Neutrophil (primary cell): ENCODE data around the gene TBC1D14.

Source experiments
- H3K27ac ChIP-seq: fragments of 200-600 bp; sonication (generic); 2 replicates; pipeline ENCODE4 v1.5.1; 2016; ENCODE audit warnings: mild to moderate bottlenecking, moderate library complexity
- H3K27me3 ChIP-seq: fragments of 200-600 bp; sonication (generic); 2 replicates; pipeline ENCODE4 v1.6.0; 2016; ENCODE audit warnings: mild to moderate bottlenecking
- H3K36me3 ChIP-seq: fragments of 200-600 bp; sonication (generic); 2 replicates; pipeline ENCODE4 v1.5.1; 2017
- H3K4me1 ChIP-seq, 2 experiments: fragments of 200-600 bp in 1 of 2; sonication (generic) in 1 of 2; 1 replicate in 1 of 2; 2 replicates in 1 of 2; pipeline versions ENCODE4 v1.5.1 to v1.6.1; 2013 to 2016; ENCODE audit warnings: low read depth in 1 of 2, low read length in 1 of 2, mild to moderate bottlenecking in 1 of 2, moderate library complexity in 1 of 2; ENCODE audit not compliant: control insufficient read depth in 1 of 2, insufficient read depth in 1 of 2
- H3K4me3 ChIP-seq, 2 experiments: fragments of 200-600 bp in 1 of 2; sonication (generic) in 1 of 2; 1 replicate in 1 of 2; 2 replicates in 1 of 2; pipeline ENCODE4 v1.5.1; 2013 to 2016; ENCODE audit warnings: low read depth in 1 of 2, low read length in 1 of 2, mild to moderate bottlenecking in 1 of 2, moderate library complexity in 1 of 2
- H3K9me3 ChIP-seq: fragments of 200-600 bp; sonication (generic); 2 replicates; pipeline ENCODE4 v1.5.1; 2016
- CTCF ChIP-seq: fragments of 200-600 bp; sonication (generic); IDR thresholded peaks from 2 replicates; pipeline ENCODE4 v1.5.1; 2016; ENCODE audit warnings: antibody characterized with exemption

TBC1D14 gene

DNA sequence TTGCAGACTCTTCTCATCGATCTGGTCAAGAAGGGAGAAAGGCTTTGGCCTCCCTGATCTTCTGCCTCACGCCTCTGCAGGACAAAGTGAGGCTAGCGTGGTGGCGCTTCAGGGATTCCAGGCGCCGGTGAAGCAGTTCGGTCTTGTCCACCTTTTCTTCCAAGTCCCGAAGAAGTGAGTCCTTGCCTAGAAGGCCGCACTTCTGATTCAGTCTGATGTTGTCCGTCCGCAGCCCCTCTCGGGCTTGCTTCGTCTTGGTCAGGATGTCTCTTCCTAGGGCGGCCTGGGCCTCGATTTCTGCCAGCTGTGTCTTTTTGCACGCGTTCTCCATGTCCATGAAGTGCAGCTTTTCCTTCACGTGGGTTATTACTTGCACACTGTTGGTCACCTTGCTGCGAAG, 131.6 kb downstream of the TBC1D14 start:
- no peaks in the 10 kb centered on the region for H3K9me3 ChIP-seq
- peaks cover 12% of the 10 kb centered on the region for H3K27me3 ChIP-seq
- TF ChIP-seq CTCF, result no peak
- H3K4me1 ChIP-seq, result peaks cover 41 to 44% of the 10 kb centered on the region in 2 experiments
- H3K27ac ChIP-seq, result peak overlapping the region; percentile 90
- peaks cover 7% of the 10 kb centered on the region for H3K36me3 ChIP-seq
- peak overlapping the region; percentile 76 to 85 for H3K4me3 ChIP-seq

GRCh38 chr4:7041801-7042502, 132.3 kb downstream of the TBC1D14 start:
- H3K27me3 ChIP-seq, result peaks cover 5% of the 10 kb centered on the region
- H3K36me3 ChIP-seq, result peaks cover 7% of the 10 kb centered on the region
- H3K4me1 ChIP-seq, result peaks cover 46 to 51% of the 10 kb centered on the region in 2 experiments
- TF ChIP-seq CTCF, result no peak
- H3K4me3 ChIP-seq, result peak overlapping the region; percentile 76 to 85
- peak overlapping the region; percentile 90 for H3K27ac ChIP-seq
- H3K9me3 ChIP-seq, result no peaks in the 10 kb centered on the region

DNA sequence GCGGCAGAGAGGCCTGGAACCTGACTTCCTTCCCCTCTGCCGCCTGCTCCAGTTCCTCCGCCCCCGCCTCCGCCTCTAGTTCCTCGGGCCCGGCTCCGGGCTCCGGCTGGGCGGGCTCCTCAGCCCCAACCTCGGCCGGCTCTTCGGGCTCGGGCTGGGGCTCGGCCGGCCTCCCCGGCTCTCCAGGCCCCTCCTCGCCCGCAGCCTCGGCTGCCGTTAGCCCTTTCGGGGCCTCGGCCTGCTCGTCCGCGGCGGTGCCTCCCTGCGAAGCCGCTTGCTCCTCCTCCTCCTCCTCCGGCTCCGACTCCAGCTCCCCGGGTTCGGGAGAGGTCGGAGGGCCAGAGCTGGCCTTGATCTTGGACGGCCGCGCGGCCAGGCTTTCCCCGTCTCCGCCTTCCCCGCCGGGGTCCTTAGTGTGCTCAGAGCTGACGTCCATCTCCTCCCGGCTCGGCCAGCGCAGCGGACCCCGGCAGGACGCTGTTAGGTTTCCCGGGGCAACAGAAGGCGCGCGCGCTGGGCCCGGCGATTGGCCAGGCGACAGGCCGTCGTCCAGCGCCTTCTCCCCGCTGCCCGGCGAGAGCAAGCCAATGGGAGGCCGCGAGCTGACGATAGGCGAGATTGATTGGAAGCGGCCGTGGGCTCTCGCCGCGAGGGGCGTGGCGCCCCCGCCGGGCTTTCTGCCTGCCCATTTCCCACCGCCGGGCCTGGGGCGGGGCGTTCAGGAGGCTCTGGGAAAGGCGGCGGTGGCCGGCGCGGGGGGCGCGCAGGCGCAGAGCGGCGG, 133.1 kb downstream of the TBC1D14 start:
- peak; percentile 80 for TF ChIP-seq CTCF
- peak overlapping the region; percentile 76 to 85 for H3K4me3 ChIP-seq
- peak overlapping the region; percentile 90 for H3K27ac ChIP-seq
- H3K4me1 ChIP-seq, result peaks cover 46 to 56% of the 10 kb centered on the region in 2 experiments
- no peaks in the 10 kb centered on the region for H3K9me3 ChIP-seq
- no peaks in the 10 kb centered on the region for H3K27me3 ChIP-seq
- H3K36me3 ChIP-seq, result peaks cover 11% of the 10 kb centered on the region

DNA sequence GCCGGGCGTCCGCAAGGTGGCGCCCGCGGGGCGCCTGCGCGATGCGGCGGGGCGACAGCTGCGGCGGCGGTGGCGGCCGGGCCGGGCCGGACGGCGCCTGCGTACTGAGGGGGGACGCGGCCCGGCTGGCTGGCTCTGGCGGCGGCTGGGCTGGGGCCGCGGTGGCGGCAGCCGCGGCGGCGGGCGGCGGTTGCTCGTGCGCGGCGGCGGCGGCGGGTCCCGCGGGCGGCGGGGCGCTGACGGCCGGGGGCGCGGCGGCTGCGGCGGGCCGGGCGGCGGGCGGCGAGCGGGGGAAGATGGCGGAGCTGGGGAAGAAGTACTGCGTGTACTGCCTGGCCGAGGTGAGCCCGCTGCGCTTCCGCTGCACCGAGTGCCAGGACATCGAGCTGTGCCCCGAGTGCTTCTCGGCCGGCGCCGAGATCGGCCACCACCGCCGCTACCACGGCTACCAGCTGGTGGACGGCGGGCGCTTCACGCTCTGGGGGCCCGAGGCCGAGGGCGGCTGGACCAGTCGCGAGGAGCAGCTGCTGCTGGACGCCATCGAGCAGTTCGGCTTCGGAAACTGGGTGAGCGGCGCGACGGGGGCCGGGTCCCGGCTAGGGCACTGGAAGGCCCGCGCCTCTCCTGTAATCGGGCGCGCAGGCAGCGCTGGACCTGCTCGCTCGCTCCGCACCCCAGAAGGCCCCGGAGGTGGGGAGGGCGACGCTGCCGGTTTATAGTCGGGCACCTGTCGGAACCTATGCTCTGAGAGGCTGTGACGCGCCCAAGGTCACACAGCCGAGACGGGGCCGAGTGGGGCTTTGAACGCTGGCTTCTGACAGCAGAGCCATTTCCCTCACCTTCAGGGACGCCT, 133.9 kb downstream of the TBC1D14 start, which contains the start of gene TADA2B:
TADA2B (plus strand) TSS at position 89 of the 853 bp plus-strand sequence; CDS start at position 297, 208 bp downstream.
- H3K27ac ChIP-seq, result peak within 1 kb of the TSS; percentile 96
- H3K27me3 ChIP-seq, result no peaks in the 10 kb centered on the region
- no peaks in the 10 kb centered on the region for H3K9me3 ChIP-seq
- TF ChIP-seq CTCF, result no peak
- peaks cover 16% of the 10 kb centered on the region for H3K36me3 ChIP-seq
- peak within 1 kb of the TSS; percentile 78 to 98 for H3K4me3 ChIP-seq
- peaks cover 46 to 60% of the 10 kb centered on the region in 2 experiments for H3K4me1 ChIP-seq
